Right cardiac atrium (tissue), 5 donors: Measurements from ENCODE around the gene SLC35C1. TPM values are rescaled to one million over a fixed set of nuclear protein-coding genes. Genes with fewer than 3 reads are reported as not detected.

Experiments
- ATAC-seq, 2 donors: fragments of 200-7000 bp; cut with Tn5 transposase; one replicate each; pipeline versions ENCODE4 v1.8.0 to v1.9.1; 2020; ENCODE audit warnings: moderate library complexity in 2 of 2, mild to moderate bottlenecking in 1 of 2
- DNase-seq, 3 donors: peaks; one replicate each; pipeline ENCODE4 v3.0.0-alpha.2; 2020
- H3K27ac ChIP-seq: one replicate; pipeline ENCODE4 v1.5.1; 2013; ENCODE audit warnings: mild to moderate bottlenecking, low read length, control low read depth, moderate library complexity
- H3K27me3 ChIP-seq: one replicate; pipeline ENCODE4 v1.6.1; 2013; ENCODE audit not compliant: control insufficient read depth, insufficient read depth
- H3K4me1 ChIP-seq: one replicate; pipeline ENCODE4 v1.6.1; 2013; ENCODE audit warnings: low read length; ENCODE audit not compliant: control insufficient read depth, insufficient read depth
- H3K4me3 ChIP-seq: one replicate; pipeline ENCODE4 v1.5.1; 2013; ENCODE audit warnings: low read length, control low read depth
- H3K9me3 ChIP-seq: one replicate; pipeline ENCODE4 v1.6.1; 2013; ENCODE audit warnings: low read length; ENCODE audit not compliant: control insufficient read depth
- WGBS: extraction: QIAGEN DNeasy Blood & Tissue Kit; methylation state at CpG from one replicate; pipeline ENCODE4 v1.1.7; 2013; 5-methylcytosine and 5-hydroxymethylcytosine counted together
- intact Hi-C, 4 donors: fragments of 100-400 bp; cut with DNase I; formaldehyde crosslinking; loops; one replicate each; pipeline versions ENCODE4 v1.11.0 to v1.14.0; 2022 to 2023
- polyA plus RNA-seq: library from polyadenylated mRNA; stranded (reverse); fragments of 200-250 nt; gene quantifications from one replicate; pipeline ENCODE4 v1.2.3, GENCODE V29; 2013
- total RNA-seq, 4 donors: library from RNA; stranded (reverse); fragmentation: NEBNext Ultra II Directional; extraction: Animal tissue kit (Norgen Biotek cat#: 25700); gene quantifications; one replicate each; pipeline ENCODE4 v1.2.1, GENCODE V29; 2021
- donor health status: healthy with polysubstance abuse.
- donor health status: DM: no; HTN: yes; CAD: no.
- donor health status: DM: no; HTN: no; CAD: no.
- donor health status: DM: no; HTN: yes; CAD: no; lungs with severe emphysema.
- donor health status: DM: yes; HTN: yes; CAD: no.

Gene SLC35C1
- total and polyA plus RNA-seq, 5 donors: 7.3 to 11.4 (median 8.9) TPM

- peaks cover 12% of the 10 kb centered on the region for H3K4me1 ChIP-seq
- WGBS: under 1% methylated on average over 16 of the region's 16 CpGs
- DNase-seq: peak; percentile 64 to 80 (median 71)
- H3K27me3 ChIP-seq: no peaks in the 10 kb centered on the region
- peak; percentile 45 to 72 for ATAC-seq
- intact Hi-C loops: loop anchor here in 1 of 4 donors (10.0 kb wide), 1 partner anchor 157 kb away; no protein-coding TSS in a partner anchor
- no peaks in the 10 kb centered on the region for H3K9me3 ChIP-seq
- H3K4me3 ChIP-seq: peak overlapping the region; percentile 90
- peak overlapping the region; percentile 94 for H3K27ac ChIP-seq
These were observed 43.0 kb downstream of the SLC35C1 start for GRCh38 chr11:45847911-45848316.

GRCh38 chr11:45848654-45849081, 43.7 kb downstream of the SLC35C1 start:
- peaks cover 13% of the 10 kb centered on the region for H3K4me1 ChIP-seq
- H3K9me3 ChIP-seq: no peaks in the 10 kb centered on the region
- DNase-seq: no peak
- H3K27me3 ChIP-seq: no peaks in the 10 kb centered on the region
- peak overlapping the region; percentile 94 for H3K27ac ChIP-seq
- intact Hi-C loops: loop anchor here in 1 of 4 donors (10.0 kb wide), 1 partner anchor 156 kb away; no protein-coding TSS in a partner anchor
- WGBS: 48% methylated on average over 8 of the region's 8 CpGs
- no peak for ATAC-seq
- H3K4me3 ChIP-seq: peak overlapping the region; percentile 90

GRCh38 chr11:45850446-45850845, 45.5 kb downstream of the SLC35C1 start:
- DNase-seq (no peak), ATAC-seq (no peak)
- Histone ChIP-seq H3K27ac (peak overlapping the region; percentile 67), H3K27me3 (no peaks in the 10 kb centered on the region), H3K4me1 (peaks cover 18% of the 10 kb centered on the region), H3K9me3 (no peaks in the 10 kb centered on the region), H3K4me3 (no peak overlapping the region)
- intact Hi-C loops: no loop called here
- WGBS: 28% methylated on average over 2 of the region's 2 CpGs

- DNase-seq (no peak), ATAC-seq (no peak)
- H3K27me3 ChIP-seq: no peaks in the 10 kb centered on the region
- intact Hi-C loops: no loop called here
- WGBS: 66% methylated on average over 2 of the region's 2 CpGs
- peak overlapping the region; percentile 62 for H3K27ac ChIP-seq
- no peaks in the 10 kb centered on the region for H3K9me3 ChIP-seq
- no peak overlapping the region for H3K4me3 ChIP-seq
- H3K4me1 ChIP-seq: peaks cover 21% of the 10 kb centered on the region
These were observed 46.3 kb downstream of the SLC35C1 start for GRCh38 chr11:45851228-45851627.

GRCh38 chr11:45852018-45852711, 47.2 kb downstream of the SLC35C1 start:
- peak in 1 of 3 donors; percentile 36 for DNase-seq

GRCh38 chr11:45852712-45853101, 47.8 kb downstream of the SLC35C1 start:
- peaks cover 27% of the 10 kb centered on the region for H3K4me1 ChIP-seq
- WGBS: 10% methylated on average over 1 of the region's 1 CpG
- ATAC-seq: peak; percentile 73 to 80
- H3K4me3 ChIP-seq: no peak overlapping the region
- peak overlapping the region; percentile 98 for H3K27ac ChIP-seq
- H3K9me3 ChIP-seq: no peaks in the 10 kb centered on the region
- no peaks in the 10 kb centered on the region for H3K27me3 ChIP-seq
- intact Hi-C loops: no loop called here
- peak; percentile 66 to 85 (median 83) for DNase-seq

More at GRCh38 chr11:45852018-45852711, 47.2 kb downstream of the SLC35C1 start:
- Histone ChIP-seq H3K27me3 (no peaks in the 10 kb centered on the region), H3K27ac (peak overlapping the region; percentile 98), H3K9me3 (no peaks in the 10 kb centered on the region), H3K4me3 (no peak overlapping the region), H3K4me1 (peaks cover 26% of the 10 kb centered on the region)
- intact Hi-C loops: no loop called here
- peak in 1 of 2 donors; percentile 8 for ATAC-seq
- 41% methylated on average over 4 of the region's 4 CpGs for WGBS

GRCh38 chr11:45853332-45854219, 48.6 kb downstream of the SLC35C1 start:
- H3K9me3 ChIP-seq: no peaks in the 10 kb centered on the region
- no peak overlapping the region for H3K4me3 ChIP-seq
- intact Hi-C loops: no loop called here
- DNase-seq: peak; percentile 63 to 83 (median 81)
- peak overlapping the region; percentile 87 for H3K27ac ChIP-seq
- WGBS: 62% methylated on average over 7 of the region's 7 CpGs
- H3K4me1 ChIP-seq: peaks cover 36% of the 10 kb centered on the region
- ATAC-seq: peak; percentile 70
- no peaks in the 10 kb centered on the region for H3K27me3 ChIP-seq

- WGBS: 46% methylated on average over 5 of the region's 5 CpGs
- H3K4me1 ChIP-seq: peaks cover 40% of the 10 kb centered on the region
- no peaks in the 10 kb centered on the region for H3K9me3 ChIP-seq
- intact Hi-C loops: no loop called here
- H3K4me3 ChIP-seq: no peak overlapping the region
- ATAC-seq (no peak), DNase-seq (no peak)
- peak overlapping the region; percentile 77 for H3K27ac ChIP-seq
- no peaks in the 10 kb centered on the region for H3K27me3 ChIP-seq
These were observed 50.4 kb downstream of the SLC35C1 start for GRCh38 chr11:45855308-45855707.

GRCh38 chr11:45856044-45856468, 51.1 kb downstream of the SLC35C1 start:
- DNase-seq (peak in 2 of 3 donors; percentile 32 to 64), ATAC-seq (no peak)
- intact Hi-C loops: no loop called here
- peak overlapping the region; percentile 77 for H3K27ac ChIP-seq
- no peaks in the 10 kb centered on the region for H3K27me3 ChIP-seq
- no peaks in the 10 kb centered on the region for H3K9me3 ChIP-seq
- 52% methylated on average over 6 of the region's 6 CpGs for WGBS
- peaks cover 42% of the 10 kb centered on the region for H3K4me1 ChIP-seq
- no peak overlapping the region for H3K4me3 ChIP-seq

GRCh38 chr11:45857961-45858474, 53.1 kb downstream of the SLC35C1 start:
- Histone ChIP-seq H3K27me3 (no peaks in the 10 kb centered on the region), H3K9me3 (no peaks in the 10 kb centered on the region), H3K27ac (peak overlapping the region; percentile 94), H3K4me1 (peaks cover 35% of the 10 kb centered on the region), H3K4me3 (no peak overlapping the region)
- 13% methylated on average over 2 of the region's 2 CpGs for WGBS
- intact Hi-C loops: no loop called here
- DNase-seq: peak; percentile 44 to 77 (median 76)
- ATAC-seq: peak; percentile 58 to 72
